GM18909 (cell line): ENCODE results near the gene ZNF362.

Experiments
- ATAC-seq: cut with Tn5 transposase; IDR thresholded peaks from one replicate; pipeline ENCODE4 v1.9.1; 2021; ENCODE audit warnings: mild to moderate bottlenecking; ENCODE audit not compliant: unreplicated experiment, poor library complexity

ZNF362 gene

DNA sequence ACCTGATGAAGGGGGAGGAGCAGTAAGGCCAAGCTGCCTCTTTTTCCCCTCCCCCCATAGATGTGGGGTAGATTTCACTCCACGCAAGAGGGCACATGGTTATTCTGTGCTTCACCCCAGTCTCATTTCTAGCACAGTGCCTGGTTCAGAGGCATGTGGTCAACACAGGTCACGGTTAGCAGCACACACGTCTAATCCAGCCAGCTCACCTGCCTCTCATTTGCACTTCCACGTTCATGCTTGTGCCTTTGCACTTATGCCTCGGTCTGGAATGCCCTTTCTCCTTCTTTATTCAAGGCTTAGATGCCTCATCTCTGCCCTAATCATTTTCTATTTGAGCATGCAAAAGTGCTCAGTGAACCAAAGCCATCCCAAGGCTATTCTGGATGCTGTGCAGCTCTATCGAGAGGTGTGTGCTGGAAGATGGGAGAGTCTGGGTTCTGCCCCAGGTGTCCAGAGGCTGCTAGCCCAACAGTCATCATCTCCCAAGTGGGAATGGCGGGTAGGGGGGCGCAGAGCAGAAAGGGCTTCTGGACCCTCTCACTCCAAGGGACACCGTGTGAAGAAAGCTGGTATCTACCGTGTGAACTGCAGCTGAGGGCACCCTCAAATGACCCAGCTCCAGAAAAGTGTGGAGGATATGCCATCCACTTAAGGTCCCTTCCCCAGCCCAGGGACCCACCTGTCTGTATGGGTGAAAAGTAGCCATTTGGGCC is 66.7 kb downstream of the ZNF362 start:
- no peak for ATAC-seq

DNA sequence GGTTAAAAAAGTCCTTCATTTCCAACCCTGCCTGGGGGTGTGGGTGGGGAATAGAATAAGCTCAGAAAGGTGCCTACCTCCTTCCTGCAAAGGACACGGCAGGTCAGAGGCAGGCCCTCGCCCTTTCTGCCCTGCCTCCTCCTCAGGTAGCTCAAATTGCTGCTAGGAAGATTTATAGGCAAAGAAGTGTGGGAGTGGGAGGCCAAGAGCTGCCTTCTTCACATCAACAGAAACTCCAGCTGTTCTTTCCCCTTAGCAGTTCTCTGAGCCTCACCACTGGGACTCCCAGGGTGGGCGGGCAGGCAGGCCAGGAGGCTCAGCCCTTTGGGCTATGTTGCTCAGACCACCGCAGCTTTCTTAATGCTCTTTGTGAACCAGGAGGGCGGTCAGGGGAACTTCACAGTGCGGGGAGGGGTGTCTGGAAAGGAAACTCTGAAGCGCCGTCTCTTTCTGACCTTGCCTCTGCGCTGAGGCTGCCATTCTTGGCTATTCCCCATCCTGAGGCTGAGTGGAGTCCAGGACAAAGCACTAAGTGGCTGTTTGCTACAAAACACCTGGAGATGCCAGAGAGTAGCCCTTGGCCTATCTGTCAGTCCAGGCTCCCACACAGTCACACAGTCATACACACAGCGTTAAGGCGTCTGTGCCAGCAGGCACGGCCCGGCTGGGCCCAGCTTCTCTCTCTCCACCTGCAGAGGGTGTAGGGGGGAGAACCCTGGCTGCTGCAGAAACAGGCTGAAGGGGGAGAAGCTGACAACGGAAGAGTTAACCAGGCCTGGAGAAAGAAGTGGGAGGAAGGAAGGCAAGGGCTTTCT is 67.6 kb downstream of the ZNF362 start:
- ATAC-seq = no peak

GRCh38 chr1:33324677-33325575 is 68.6 kb downstream of the ZNF362 start:
- no peak for ATAC-seq

- ATAC-seq = no peak
These were observed 70.5 kb downstream of the ZNF362 start for GRCh38 chr1:33326785-33327184.

DNA sequence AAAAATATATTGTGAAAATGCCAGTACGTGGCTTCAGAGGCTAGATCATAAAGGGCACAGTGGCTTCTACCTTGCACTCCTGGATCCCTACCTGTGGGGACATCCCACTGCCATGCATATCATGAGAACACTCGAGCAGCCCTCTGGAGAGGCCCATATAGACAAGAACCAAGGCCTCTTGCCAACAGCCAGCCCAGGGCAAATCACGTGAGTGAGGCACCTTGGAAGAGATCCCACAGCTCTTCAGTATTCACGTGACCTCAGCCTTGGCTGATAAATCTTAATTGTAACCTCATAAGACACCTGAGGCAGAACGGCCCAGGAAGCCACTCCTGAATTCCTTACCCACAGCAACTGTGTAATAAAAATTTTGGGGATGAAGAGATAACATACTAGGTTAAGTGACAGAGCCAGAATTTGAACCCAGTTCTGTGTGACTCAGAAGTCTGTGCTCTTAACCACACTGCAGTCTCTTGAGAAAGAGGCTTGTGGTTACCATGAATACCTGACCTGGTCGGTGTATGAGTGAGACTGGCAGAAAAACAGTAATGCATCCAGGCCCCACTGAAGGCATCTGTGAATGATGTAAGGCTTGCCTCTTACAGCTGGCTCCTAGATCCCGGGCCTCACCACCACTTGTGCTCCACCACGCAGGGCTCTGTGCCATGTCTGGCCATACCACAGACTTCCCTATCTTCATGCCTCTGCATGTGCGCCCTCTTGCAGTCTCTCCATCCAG is 71.5 kb downstream of the ZNF362 start:
- no peak for ATAC-seq

DNA sequence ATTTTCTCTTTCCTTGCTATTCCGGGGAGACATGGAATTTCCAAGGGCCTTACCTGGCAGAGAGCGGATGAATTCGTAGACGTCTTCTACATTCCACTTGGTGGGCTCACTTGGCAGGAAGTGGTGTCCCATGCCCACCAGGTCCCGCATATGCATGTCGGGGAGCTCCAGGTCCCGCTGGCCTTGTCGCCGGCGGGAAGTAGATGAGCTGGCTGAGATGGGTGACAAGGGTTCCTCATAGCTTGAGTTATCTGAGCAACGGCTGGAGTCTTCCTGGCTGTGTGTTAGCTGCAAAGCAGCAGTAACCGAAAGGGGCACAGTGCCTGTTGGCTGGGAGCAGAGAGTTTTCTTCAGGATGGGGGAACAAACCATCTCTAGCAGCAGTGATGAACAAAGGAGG is 72.5 kb downstream of the ZNF362 start:
- no peak for ATAC-seq

GRCh38 chr1:33329600-33330305 is 73.5 kb downstream of the ZNF362 start:
- ATAC-seq = no peak

- ATAC-seq = no peak
These were observed 74.1 kb downstream of the ZNF362 start for GRCh38 chr1:33330361-33330890.

- ATAC-seq = no peak
These were observed 74.6 kb downstream of the ZNF362 start for GRCh38 chr1:33330906-33331305.

DNA sequence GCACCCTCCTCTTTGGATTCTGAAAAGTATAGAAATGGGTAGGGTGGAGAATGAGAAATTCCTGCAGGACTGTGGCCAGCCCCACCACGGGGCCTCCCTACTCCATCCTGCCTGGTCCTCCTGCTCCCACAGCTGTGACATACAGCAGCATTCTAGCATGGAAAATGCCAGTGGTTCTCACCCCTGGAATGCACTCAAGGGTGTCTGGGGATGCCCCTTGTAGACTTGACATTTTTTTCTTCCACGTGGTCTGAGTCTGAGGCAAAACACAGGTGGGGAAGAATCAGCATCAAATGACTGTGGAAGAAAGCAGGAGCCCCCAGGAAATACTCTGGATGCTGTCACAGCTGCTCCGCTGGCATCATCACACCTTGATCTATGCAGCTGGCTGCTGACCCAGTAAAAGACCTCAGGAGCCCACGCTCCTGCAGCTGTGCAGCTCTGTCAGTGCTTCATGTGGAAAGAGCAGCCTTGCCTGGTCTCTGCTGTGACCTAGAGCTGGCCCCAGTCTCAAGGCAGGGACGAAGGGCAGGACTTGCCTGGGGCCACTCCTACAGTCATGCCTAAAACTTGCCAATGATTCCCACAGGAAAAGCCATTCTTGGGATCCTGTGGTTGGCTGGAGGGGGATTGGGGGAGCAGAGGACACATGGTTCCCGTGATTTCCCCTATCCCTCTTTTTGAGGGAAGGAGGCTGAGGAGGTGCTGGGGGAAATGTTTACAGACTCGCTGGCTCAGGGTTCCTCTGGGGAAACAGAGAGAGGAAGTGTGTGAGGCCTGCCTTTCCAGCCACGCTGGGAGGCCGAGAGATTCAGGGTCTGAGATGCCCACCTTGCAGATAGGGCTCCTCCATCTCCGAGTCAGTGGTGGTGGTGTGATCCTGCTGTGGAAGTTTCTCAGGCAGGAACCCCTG is 75.4 kb downstream of the ZNF362 start:
- ATAC-seq = no peak

DNA sequence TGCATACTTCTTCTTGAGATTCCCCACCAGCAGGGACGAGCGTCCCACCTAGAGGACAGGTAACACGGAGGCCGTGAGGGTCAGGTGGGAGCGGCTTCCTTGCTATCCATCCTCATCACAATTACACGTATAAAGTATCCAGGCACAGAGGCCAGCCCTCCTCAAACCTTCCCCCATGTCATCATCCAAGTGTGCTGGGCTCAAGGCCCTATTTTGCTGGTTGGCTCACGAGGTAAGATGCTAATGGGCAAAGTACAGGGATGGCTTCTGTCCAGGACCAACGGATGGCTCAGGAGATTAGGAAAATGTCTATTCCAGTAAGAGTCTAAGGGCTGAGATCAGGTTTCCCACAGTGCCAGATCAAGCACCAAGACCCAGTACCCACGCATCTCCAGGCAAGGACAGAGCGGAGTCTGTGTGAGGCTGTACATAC is 76.1 kb downstream of the ZNF362 start:
- ATAC-seq = no peak

- ATAC-seq = no peak
These were observed 76.6 kb downstream of the ZNF362 start for GRCh38 chr1:33332881-33333280.

- no peak for ATAC-seq
These were observed 77.8 kb downstream of the ZNF362 start for GRCh38 chr1:33334081-33334552.

DNA sequence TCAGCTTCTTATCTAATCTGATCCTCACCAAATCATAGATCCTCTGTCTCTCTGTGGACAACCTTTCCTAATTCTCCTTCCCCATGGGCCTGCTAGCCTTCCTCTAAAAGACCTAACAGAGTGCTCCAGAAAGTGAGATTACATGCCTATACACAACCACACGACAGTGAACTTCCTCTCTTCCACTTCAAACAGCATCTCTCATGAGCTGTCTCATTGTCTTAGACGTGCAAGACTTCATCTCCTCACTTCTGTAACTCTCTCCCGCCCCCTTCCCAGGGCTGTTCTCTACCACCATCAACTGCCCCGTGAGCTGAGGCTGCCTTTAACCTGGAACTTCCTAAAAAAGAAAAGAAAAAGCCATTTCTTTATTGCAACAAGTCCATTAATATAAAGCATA is 78.7 kb downstream of the ZNF362 start:
- ATAC-seq = no peak

DNA sequence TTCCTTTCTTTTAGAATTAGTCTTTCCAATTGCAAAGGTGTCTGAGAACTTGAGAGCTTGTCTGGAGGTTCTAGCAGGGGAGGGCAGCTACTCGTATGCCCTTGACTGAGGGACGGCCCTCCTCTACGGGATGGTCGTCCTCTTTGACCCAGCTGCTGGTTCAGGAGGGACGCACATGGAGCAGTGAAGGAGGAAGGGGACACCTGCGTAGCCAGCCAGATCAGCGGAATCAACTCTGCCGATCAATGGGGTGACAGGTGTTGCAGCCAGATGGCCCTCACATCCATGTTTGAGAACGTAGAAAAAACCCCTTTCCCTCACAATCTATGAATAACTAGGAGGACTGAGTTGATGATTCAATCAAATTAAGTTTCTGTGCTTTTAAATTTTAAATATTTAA is 80.3 kb downstream of the ZNF362 start:
- no peak for ATAC-seq

GRCh38 chr1:33337441-33337840 is 81.1 kb downstream of the ZNF362 start:
- no peak for ATAC-seq

GRCh38 chr1:33338048-33338439 is 81.8 kb downstream of the ZNF362 start:
- no peak for ATAC-seq
